ENCODE measurements around the gene RFK.

Gene RFK

DNA sequence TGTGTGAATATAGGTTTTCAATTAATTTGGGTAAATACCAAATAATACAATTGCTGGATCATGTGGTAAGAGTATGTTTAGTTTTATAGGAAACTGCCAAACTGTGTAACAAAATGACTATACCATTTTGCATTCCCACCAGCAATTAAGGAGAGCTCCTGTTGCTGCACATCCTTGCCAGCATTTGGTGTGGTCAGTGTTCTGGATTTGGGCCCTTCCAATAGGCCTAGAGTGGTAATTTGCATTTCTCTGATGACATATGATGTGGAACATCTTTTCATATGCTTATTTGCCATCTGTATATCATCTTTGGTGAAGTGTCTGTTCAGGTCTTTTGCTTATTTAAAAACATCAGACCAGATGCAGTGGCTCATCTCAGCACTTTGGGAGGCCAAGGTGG, 11.6 kb upstream of the RFK start:
- no peak for DNase-seq

DNA sequence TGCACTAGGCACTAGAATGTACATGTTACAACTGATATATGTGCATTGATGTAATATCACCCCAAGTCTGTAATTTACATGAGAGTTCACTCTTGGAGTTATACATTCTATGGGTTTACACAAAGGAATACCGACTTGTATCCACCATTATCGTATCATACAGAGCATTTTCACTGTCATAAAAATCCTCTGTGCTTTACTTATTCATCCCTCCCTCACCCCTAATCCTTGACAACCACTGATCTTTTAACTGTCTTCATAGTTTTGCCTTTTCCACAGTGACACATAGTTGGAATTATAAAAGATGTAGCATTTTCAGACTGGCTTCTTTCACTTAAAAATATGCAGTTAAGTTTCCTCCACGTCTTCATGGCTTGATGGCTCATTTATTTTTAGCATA, 11.1 kb upstream of the RFK start:
- no peak for DNase-seq

DNA sequence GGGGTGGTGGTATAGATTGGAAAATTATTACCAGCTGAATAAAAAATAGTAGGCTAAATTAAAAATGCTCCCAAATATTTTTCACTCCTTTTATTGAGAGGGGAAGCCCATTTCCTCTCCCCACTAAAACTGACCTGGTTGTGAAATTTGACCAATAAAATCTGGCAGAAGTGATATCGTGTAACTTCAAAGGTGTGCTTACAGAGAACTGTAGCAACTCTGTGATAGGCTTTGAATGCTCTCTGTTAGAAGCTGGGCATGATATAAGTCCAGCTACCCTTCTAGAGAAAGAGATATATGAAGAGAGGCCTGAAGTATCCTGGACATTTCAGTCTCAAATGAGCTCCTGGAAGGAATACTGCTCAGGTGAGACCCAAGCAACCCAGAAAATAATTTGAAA, 10.2 kb upstream of the RFK start:
- DNase-seq: no peak

DNA sequence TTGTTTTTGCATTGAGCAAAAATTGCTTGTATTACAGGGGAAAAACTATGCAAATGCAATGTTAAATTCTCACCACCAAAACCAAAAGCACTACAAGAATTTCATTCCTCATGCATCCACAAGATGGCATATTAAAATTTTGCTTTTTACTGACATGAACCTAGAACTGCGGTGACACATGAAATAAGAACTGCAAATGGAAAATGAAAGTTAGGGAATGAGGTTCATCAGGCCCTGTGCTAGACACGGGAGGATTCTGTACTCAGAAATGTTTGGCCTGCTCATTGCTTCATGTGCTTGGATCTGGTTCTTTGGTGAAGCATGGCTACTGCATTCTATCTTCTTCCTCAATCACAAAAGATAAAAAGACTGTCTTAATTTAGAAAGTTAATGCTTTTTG, 9.1 kb upstream of the RFK start:
- peak; percentile 9 for DNase-seq

DNA sequence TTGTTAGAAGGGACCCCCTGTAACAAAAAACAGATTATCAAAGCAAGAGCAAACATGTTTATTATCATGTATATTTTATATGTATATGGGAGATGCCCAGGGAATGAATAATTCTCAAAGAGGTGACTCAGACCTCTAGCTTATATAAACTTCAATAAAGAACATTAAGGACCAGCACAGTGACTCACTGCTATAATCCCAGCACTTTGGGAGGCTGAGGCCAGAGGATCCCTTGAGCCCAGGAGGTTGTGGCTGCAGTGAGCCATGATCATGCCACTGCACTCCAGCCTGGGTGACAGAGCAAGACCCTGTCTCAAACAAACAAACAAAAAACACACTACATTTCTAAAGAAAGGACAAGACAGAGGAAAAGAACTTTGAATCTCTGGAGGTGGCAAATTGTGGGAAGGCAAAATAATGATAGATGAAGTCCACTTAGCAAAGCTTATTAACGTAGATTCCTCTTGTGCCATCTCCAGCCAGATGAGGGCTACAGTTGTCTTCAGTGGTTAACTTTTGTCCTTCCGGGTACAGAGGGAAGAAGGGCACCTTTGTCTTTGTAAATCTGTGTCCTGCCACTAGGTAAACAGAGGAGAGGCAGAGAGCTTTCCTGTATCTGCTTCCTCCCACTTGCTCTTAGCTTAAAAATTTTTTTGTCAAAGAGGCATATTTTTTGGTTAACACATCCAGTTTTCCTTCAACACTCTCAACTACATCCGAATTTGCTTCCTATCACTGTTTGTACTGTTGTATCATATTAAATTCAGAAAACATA, 7.5 kb upstream of the RFK start:
- no peak for DNase-seq

DNA sequence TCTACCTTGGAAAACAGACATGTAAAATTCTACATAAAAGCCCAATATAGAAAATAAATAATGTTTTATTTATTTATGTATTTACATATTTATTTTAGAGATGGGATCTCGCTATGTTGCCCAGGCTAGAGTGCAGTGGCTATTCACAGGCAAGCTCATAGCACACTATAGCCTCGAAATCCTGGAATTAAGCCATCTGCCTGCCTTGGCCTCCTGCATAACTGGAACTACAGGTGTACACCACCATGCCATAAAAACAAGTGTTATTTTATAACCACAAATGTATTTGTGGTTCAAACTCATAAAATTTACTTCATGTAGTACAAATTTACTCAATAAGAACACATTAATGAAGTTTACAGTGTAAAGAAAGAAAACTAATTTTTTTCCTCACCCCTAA, 7.0 kb upstream of the RFK start:
- no peak for DNase-seq

DNA sequence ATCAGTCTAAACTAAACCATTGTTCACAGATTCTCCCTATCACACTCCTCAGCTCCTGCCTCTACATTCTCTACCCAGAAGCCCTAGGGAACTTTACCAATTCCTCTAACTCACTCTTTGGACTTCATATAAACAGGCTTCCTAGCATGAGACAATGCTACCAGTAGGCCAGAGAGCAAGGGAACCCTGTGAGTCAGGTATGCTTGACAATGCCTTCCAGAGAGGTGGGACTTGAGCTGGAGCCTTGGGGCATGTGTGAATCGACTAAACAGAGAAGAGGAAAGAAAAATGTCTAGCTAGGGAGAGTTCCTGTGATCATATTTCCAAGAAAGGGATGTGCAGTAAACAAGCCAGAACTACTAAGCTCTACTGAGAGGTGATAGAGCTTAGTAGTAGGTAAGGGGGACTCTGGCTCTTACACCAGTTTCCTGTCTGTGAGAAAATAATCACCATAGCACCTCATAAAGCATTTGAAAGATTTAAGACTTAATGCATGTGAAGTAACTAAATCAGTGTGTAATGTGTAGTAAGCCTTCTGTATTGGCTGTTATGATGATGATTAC, 6.4 kb upstream of the RFK start:
- DNase-seq: no peak

DNA sequence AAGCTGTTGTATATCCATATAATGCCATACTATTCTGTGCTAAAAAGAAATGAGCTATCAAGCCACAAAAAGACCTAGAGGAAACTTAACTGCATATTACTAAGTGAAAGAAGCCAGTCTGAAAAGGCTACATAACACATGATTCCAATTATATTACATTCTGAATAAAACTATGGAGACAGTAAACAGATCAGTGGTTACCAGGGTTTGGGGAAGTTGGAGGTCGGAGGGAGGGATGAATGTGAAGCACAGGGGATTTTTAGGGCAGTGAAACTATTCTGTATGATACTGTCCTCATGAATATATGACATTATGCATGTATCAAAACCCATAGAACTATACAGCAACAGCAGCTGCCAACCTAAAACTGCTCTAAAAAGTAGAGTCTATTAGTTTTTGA, 5.6 kb upstream of the RFK start:
- no peak for DNase-seq

DNA sequence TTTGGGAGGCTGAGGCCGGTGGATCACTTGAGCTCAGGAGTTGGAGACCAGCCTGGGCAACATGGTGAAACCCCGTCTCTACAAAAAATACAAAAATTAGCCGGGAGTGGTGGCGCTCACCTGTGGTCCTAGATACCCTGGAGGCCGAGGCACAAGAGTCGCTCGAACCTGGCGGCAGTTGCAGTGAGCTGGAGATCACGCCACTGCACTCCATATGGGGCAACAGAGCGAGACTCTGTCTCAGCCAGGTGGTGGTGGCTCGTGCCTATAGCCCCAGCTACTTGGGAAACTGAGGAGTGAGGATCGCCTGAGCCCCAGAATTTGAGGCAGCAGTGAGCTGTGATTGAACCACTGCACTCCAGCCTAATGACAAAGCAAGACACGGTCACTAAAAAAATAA, 2.4 kb upstream of the RFK start:
- no peak for DNase-seq

DNA sequence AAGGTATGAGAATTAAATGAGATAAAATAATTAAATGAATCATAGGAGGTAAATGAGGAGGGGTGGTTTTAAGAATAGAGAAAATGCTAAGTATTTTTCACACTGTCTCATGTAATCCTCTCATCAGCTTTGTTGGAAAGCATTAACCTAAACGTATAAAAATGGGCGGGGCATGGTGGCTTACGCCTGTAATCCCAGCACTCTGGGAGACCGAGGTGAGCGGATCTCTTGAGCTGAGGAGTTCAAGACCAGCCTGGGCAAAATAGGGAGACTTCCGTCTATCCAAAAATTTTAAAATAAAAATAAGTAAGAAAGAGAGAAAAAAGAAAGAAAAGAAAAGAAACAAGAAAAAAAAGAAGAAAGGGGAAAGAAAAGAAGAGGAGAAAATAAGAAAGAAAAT, 1.9 kb upstream of the RFK start:
- DNase-seq: no peak

DNA sequence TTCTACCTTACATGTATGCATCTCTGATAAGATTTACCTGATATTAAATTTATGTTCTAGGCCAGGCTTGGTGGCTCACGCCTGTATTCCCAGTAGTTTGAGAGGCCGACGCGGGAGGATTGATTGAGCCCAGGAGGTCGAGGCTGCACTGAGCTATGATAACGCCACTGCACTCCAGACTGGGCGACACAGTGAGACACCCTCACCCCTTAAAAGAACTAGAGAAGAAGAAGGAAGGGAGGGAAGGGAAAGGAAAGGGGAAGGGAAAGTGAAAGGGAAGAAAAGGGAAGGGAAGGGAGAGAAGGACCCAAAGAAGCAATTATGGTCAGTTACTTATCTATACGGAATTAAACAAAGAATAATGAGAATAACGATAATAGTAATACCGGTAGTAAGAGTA, 1.2 kb upstream of the RFK start:
- no peak for DNase-seq

DNA sequence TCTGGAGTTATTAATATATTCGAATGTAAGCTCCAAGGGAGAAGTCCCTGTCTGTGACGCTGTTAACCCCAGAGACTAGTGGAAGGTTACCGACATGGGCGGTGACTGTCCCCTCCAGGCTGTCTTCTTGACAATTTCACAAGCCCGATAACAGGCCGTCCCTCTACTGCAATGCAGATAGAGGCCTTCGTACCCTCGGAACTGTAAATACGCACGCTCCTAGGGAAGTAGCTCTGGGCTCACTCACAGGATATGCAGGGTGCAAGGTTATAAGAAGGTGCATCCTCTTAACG, 680 bp upstream of the RFK start:
- DNase-seq: peak; percentile 28

DNA sequence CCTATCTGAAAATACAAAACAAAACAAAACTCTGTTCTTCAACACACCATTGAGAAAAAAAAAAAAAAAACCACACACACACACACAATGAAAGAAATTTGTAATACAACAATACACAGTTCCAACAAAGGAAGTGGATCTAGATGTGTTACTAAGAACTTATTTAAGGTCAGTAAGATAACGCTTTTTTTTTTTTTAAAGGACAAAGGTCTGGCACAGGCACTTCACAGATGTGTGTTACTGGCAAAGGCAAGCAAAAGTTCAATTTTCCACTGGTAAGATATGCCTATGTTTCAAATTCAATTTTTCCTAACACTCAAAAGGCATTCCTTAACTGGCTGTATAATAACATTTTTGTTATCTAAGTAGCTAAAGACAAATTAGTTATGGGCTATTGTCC, 3.6 kb downstream of the RFK start:
- DNase-seq: no peak

DNA sequence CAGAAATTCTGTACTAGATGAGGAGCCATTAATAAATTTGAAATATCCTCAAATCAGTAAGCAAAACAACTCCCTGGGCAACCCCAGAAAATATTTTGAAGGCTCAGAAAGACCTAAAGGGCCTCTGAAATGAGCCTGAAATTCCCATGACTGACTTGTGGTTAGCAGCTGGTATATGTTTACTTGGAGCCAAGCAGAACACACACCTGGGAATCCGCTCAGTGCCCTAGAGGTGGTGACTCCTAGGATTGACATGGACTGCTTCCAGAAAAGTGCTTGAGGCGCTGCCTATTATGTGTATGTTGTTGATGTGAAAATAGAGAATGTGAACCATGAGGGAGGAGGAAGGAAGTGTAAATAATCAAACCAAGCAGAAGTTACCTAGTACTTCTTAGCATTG, 14.7 kb downstream of the RFK start:
- no peak for DNase-seq

DNA sequence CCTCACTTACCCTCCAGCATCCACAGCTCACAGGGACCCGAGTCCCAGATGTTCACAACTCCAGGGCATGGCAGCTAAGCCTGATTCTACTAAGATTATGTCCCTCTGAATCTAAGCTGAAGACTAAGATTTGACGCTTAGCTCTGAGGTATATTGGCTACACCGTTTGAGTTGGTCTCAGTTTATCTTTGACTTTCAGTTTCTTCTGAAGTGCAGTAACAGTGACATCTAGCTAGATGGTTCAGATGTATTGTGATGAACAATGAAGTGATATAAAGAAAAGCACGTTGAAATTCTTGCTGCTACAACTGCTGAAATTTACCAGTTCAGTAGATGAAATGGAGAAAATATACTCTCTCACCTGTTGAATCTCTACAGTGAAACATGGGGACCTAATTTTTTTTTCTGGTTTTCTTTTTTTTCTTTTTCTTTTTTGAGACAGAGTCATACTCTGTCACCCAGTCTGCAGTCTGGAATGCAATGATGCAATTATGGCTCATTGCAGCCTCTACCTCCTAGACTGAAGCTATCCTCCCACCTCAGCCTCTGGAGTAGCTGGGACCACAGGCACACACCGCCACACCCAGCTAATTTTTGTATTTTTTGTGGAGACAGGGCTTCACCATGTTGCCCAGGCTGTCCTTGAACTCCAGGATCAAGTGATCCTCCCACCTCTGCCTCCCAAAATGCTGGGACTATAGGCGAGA, 15.7 kb downstream of the RFK start:
- no peak for DNase-seq

DNA sequence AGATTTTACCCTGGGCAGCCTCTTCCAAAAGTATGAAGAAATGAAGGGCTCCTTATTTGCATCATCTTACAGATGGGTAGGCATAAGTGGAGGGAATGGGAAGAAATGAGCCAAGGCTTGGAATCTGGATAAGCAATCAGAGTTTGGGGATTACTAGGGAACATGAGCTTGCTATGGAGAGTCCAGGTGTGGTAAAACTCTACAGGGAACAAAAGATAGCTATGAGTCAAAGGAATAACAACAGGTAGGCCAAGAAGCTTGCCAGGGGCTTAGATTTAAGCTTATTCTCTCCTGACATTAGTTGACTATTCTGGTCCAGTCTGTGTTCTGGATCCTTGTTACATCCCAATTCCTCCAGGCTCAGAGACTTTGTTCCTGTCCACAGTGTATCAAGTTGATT, 16.4 kb downstream of the RFK start:
- no peak for DNase-seq

DNA sequence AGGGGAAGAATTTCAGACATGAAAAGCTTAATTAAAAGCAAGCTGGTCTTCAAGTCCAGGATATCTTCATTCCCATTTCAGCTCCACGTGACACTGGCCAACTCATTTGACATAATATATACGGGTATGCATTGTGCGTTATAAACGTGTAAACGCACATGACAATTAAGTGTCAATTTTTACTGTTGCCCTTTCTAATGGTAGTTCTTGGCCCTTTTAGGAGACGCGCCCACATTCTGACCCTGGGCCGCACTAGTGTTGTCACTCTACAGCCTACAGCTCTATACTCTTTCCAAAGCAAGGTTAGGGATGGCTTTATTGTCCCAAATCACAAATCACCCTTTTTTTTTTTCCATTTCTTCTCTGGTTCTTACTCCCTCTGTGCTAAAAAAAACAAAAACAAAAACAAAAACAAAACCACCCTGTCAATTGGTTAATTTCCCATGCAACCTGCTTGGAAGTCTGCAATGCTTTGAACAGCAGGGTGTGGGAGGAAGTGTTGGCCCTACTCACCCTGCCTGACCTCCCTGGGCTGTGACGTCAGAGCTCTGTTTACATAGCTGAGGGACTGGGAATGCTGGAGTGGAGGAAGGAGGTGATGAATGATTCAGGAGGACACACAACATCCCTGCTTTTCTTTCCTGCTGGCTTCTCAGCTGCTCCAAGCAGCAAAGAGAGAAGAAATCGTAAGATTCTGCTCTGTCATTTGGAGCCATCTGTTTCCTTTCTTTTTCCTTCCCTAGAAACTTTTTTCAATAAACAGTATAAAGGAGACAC, 19.3 kb downstream of the RFK start:
- no peak for DNase-seq

DNA sequence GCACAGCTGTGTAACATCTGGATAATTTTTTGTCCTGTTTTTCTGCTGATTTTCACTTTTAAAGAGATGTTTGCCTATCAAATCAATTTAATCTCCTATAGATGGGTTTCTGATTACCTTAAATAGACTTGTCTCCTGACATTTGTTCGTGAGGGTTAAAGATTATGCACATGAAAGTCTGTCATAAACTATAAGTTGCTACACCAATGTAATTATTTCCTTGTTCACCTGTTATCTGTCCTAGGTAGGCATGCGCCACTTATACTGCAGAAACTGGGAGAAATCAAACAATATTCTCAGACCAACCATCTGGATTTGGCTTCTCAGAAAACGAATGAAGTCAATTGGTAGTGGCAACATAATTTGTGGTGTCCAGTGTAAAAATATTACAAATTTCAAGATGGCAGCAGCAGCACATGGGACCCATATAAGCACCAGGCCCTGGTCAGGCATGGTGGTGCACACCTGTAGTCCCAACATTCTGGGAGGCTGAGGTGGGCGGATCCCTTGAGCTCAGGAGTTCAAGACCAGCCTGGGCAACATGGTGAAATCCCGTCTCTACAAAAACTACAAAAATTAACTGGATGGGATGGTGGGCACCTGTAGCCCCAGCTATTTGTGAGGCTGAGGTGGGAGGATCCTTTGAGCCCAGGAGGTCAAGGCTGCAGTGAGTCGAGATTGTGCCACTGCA, 20.3 kb downstream of the RFK start:
- DNase-seq: no peak

DNA sequence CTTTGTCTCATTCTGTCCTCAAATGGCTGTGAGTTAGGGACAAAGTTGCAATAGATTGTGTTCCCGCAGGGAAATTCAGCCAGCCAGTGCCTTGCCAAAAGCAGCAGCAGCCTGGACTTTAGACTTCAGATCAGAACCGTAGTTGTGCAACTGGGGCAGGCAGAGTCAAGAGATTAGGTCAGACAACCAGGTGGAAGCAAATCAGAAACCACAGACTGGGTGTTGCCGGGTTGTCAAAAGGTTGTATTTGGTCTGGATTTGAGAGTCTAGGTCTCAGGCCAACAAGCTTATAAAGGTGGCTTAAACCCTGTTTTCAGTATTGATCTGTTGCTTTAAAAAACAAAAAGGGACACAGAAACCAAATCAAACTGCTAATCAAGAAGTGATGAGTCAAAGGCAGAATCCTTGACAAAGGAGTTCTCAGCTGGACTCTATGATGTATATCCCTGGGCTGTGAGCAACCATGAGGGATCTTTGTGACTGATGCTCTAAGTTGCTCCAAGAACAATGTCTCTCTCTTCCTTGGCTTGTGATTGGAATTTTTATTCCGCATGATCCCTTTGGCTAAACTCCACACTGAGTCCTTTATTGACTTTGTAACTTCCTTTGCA, 20.9 kb downstream of the RFK start:
- no peak for DNase-seq

DNA sequence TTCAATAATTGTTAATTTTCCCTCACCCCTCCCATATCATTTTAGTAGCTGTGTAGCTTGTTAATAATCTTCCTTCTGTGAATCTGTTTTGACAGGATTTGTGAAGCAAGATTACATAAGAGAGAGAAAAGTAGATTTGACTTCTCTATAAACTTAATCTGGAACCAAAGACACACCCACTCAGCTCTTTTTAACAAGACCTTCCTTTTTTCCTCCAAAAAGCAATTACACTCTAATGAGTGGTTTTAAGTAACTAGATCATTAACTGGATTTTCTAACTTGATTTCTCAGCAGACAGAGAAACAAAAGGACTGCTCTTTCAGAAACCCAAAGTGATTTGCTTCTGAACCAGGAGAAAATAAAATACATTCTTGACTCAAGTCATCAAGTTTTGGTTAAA, 21.9 kb downstream of the RFK start:
- DNase-seq: no peak

DNA sequence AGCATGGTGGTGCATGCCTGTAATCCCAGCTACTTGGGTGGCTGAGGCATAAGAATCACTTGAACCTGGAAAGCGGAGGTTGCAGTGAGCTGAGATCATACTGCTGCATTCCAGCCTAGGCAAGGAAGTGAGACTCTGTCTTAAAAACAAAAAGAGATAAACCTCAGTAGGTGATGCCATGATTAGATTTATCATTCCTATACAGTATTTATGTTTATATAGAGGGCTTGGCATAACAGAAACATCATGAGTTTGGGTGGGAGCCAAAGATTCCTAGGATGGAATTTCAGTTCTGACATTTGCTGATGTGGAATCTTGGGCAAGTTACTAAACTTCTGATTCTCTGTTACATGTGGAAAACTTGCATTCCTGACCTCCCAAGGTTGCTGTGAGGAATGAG, 22.3 kb downstream of the RFK start:
- no peak for DNase-seq

DNA sequence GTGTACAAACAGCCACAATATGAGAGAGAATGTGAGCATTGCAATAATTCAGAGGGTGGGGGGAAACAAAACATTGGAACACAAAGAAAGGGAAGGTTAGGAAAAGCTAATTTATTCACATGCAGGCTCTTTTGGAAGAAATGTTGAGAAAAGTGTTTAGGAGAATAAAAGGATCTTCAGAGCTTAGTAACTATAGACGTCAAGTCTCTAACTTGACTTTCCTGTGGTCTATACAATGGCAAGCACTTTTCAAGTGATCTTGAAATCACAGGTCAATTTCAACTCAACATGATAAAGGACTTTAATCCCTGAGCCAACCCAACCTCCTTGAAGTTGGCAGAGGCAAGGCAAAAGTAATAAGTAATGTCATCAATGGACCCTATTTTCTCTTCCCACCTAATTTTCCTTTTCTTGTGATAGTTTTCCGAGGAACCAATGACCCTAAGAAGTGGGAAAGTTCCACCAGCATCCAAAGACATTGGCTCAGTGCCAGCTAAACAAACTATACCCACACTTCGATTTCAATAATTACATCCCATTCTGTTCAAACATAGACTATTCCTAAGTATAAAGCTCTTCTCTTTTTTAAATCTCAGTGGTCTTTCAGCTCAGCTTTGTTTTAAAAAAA, 23.7 kb downstream of the RFK start:
- no peak for DNase-seq

DNA sequence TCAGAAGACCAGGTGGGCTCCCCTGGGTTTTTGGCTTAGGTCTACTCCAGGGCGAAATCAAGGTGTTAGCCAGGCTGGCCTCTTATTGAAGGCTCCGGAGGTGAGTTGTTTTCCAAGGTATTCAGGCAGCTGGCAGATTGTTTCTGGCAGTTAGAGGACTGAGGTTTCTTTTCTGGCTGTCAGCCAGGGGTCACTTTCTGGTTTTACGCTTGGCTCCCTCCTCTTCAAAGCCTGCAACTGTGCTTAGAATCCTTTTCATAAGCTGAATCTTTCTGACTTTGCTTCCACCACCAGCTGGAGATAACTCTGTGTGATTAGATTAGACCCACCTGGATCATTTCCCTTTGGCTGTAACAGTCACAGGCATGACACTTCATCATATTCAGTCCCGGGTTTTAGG, 24.6 kb downstream of the RFK start:
- no peak for DNase-seq
